Epithelial cell of proximal tubule (primary cell): ENCODE data around the gene ANKRD11. TPM values are rescaled to one million over a fixed set of nuclear protein-coding genes. Genes with fewer than 3 reads are reported as not detected.

Experiments used
- DNase-seq: peaks from one replicate; pipeline ENCODE4 v3.0.0-alpha.2; 2011; ENCODE audit warnings: low read depth
- H3K4me3 ChIP-seq: 2 replicates; pipeline ENCODE4 v1.5.1; 2011; ENCODE audit warnings: low read depth, mild to moderate bottlenecking, low read length
- CTCF ChIP-seq: conservative IDR thresholded peaks from 2 replicates; pipeline ENCODE4 v1.5.1; 2012; ENCODE audit warnings: low read depth, mild to moderate bottlenecking, low read length
- total RNA-seq: library from RNA; depleted of rRNA; stranded (reverse); fragments of >200 nt; gene quantifications from 2 replicates; pipeline ENCODE4 v1.2.3, GENCODE V29; 2015

The ANKRD11 gene
- total RNA-seq, 1 donor from 2014 or later, result 44.3 TPM

GRCh38 chr16:89452241-89452640 is 38.1 kb downstream of the ANKRD11 start:
- DNase-seq, result no peak
- TF ChIP-seq CTCF, result no peak
- no peak overlapping the region for H3K4me3 ChIP-seq

- no peak overlapping the region for H3K4me3 ChIP-seq
- TF ChIP-seq CTCF, result no peak
- DNase-seq, result no peak
Observed at GRCh38 chr16:89450537-89450936, 39.8 kb downstream of the ANKRD11 start.

GRCh38 chr16:89449726-89450335 is 40.5 kb downstream of the ANKRD11 start:
- no peak overlapping the region for H3K4me3 ChIP-seq
- TF ChIP-seq CTCF, result no peak
- no peak for DNase-seq

GRCh38 chr16:89448656-89449055 is 41.7 kb downstream of the ANKRD11 start:
- no peak overlapping the region for H3K4me3 ChIP-seq
- no peak for DNase-seq
- no peak for TF ChIP-seq CTCF

- H3K4me3 ChIP-seq, result no peak overlapping the region
Observed at GRCh38 chr16:89446975-89447293, 43.4 kb downstream of the ANKRD11 start.

GRCh38 chr16:89446136-89446974 is 44.0 kb downstream of the ANKRD11 start:
- DNase-seq, result no peak
- TF ChIP-seq CTCF, result no peak

More at GRCh38 chr16:89446975-89447293, 43.4 kb downstream of the ANKRD11 start:
- no peak for TF ChIP-seq CTCF
- no peak for DNase-seq

More at GRCh38 chr16:89446136-89446974, 44.0 kb downstream of the ANKRD11 start:
- H3K4me3 ChIP-seq, result no peak overlapping the region
